ENCODE measurements around the gene MRPL49.

The MRPL49 gene

GRCh38 chr11:65151331-65151899, 29.3 kb downstream of the MRPL49 start:
- no peaks in the 10 kb centered on the region for H3K9me3 ChIP-seq (ENCODE audit: control insufficient read depth in 2 of 2, low read length in 2 of 2)
- H3K9ac ChIP-seq (ENCODE audit: low read depth in 1 of 2, low read length in 2 of 2), result peak overlapping the region in 1 of 2 donors; percentile 53
- H3K27ac ChIP-seq (ENCODE audit: low read depth in 2 of 2, low read length in 2 of 2), result peak overlapping the region; percentile 69 to 70

GRCh38 chr11:65152122-65152521, 30.0 kb downstream of the MRPL49 start:
- Histone ChIP-seq H3K9me3 (ENCODE audit: control insufficient read depth in 2 of 2, low read length in 2 of 2) (no peaks in the 10 kb centered on the region), H3K27ac (ENCODE audit: low read depth in 2 of 2, low read length in 2 of 2) (no peak overlapping the region), H3K4me1 (ENCODE audit: control insufficient read depth in 2 of 2, insufficient read depth in 2 of 2, low read length in 2 of 2) (peaks cover 8 to 9% of the 10 kb centered on the region in 2 donors), H3K9ac (ENCODE audit: low read depth in 1 of 2, low read length in 2 of 2) (no peak overlapping the region), H3K4me3 (ENCODE audit: low read length in 2 of 2) (no peak overlapping the region), H3K36me3 (ENCODE audit: control insufficient read depth in 2 of 2, insufficient read depth in 2 of 2, low read length in 2 of 2) (no peaks in the 10 kb centered on the region), H3K27me3 (ENCODE audit: control insufficient read depth in 2 of 2, insufficient read depth in 2 of 2, low read length in 2 of 2) (no peaks in the 10 kb centered on the region)

More at GRCh38 chr11:65151331-65151899, 29.3 kb downstream of the MRPL49 start:
- peaks cover 8 to 9% of the 10 kb centered on the region in 2 donors for H3K4me1 ChIP-seq (ENCODE audit: control insufficient read depth in 2 of 2, insufficient read depth in 2 of 2, low read length in 2 of 2)
- H3K4me3 ChIP-seq (ENCODE audit: low read length in 2 of 2), result no peak overlapping the region
- H3K36me3 ChIP-seq (ENCODE audit: control insufficient read depth in 2 of 2, insufficient read depth in 2 of 2, low read length in 2 of 2), result no peaks in the 10 kb centered on the region
- no peaks in the 10 kb centered on the region for H3K27me3 ChIP-seq (ENCODE audit: control insufficient read depth in 2 of 2, insufficient read depth in 2 of 2, low read length in 2 of 2)

GRCh38 chr11:65156256-65156655, 34.1 kb downstream of the MRPL49 start:
- no peaks in the 10 kb centered on the region for H3K9me3 ChIP-seq (ENCODE audit: control insufficient read depth in 2 of 2, low read length in 2 of 2)
- H3K4me1 ChIP-seq (ENCODE audit: control insufficient read depth in 2 of 2, insufficient read depth in 2 of 2, low read length in 2 of 2), result no peaks in the 10 kb centered on the region
- H3K27ac ChIP-seq (ENCODE audit: low read depth in 2 of 2, low read length in 2 of 2), result no peak overlapping the region
- no peaks in the 10 kb centered on the region for H3K27me3 ChIP-seq (ENCODE audit: control insufficient read depth in 2 of 2, insufficient read depth in 2 of 2, low read length in 2 of 2)
- H3K4me3 ChIP-seq (ENCODE audit: low read length in 2 of 2), result no peak overlapping the region
- no peaks in the 10 kb centered on the region for H3K36me3 ChIP-seq (ENCODE audit: control insufficient read depth in 2 of 2, insufficient read depth in 2 of 2, low read length in 2 of 2)
- H3K9ac ChIP-seq (ENCODE audit: low read depth in 1 of 2, low read length in 2 of 2), result no peak overlapping the region

GRCh38 chr11:65156926-65157325, 34.8 kb downstream of the MRPL49 start:
- Histone ChIP-seq H3K27ac (ENCODE audit: low read depth in 2 of 2, low read length in 2 of 2) (no peak overlapping the region), H3K9me3 (ENCODE audit: control insufficient read depth in 2 of 2, low read length in 2 of 2) (no peaks in the 10 kb centered on the region), H3K4me3 (ENCODE audit: low read length in 2 of 2) (no peak overlapping the region), H3K4me1 (ENCODE audit: control insufficient read depth in 2 of 2, insufficient read depth in 2 of 2, low read length in 2 of 2) (no peaks in the 10 kb centered on the region), H3K9ac (ENCODE audit: low read depth in 1 of 2, low read length in 2 of 2) (no peak overlapping the region), H3K27me3 (ENCODE audit: control insufficient read depth in 2 of 2, insufficient read depth in 2 of 2, low read length in 2 of 2) (no peaks in the 10 kb centered on the region), H3K36me3 (ENCODE audit: control insufficient read depth in 2 of 2, insufficient read depth in 2 of 2, low read length in 2 of 2) (no peaks in the 10 kb centered on the region)

- no peaks in the 10 kb centered on the region for H3K9me3 ChIP-seq (ENCODE audit: control insufficient read depth in 2 of 2, low read length in 2 of 2)
- H3K4me1 ChIP-seq (ENCODE audit: control insufficient read depth in 2 of 2, insufficient read depth in 2 of 2, low read length in 2 of 2), result no peaks in the 10 kb centered on the region
- no peak overlapping the region for H3K27ac ChIP-seq (ENCODE audit: low read depth in 2 of 2, low read length in 2 of 2)
- H3K9ac ChIP-seq (ENCODE audit: low read depth in 1 of 2, low read length in 2 of 2), result no peak overlapping the region
- no peaks in the 10 kb centered on the region for H3K36me3 ChIP-seq (ENCODE audit: control insufficient read depth in 2 of 2, insufficient read depth in 2 of 2, low read length in 2 of 2)
- H3K4me3 ChIP-seq (ENCODE audit: low read length in 2 of 2), result no peak overlapping the region
- H3K27me3 ChIP-seq (ENCODE audit: control insufficient read depth in 2 of 2, insufficient read depth in 2 of 2, low read length in 2 of 2), result no peaks in the 10 kb centered on the region
Observed at GRCh38 chr11:65157336-65157735, 35.2 kb downstream of the MRPL49 start.

GRCh38 chr11:65159012-65159411, 36.9 kb downstream of the MRPL49 start:
- Histone ChIP-seq H3K9me3 (ENCODE audit: control insufficient read depth in 2 of 2, low read length in 2 of 2) (no peaks in the 10 kb centered on the region), H3K27me3 (ENCODE audit: control insufficient read depth in 2 of 2, insufficient read depth in 2 of 2, low read length in 2 of 2) (no peaks in the 10 kb centered on the region), H3K4me3 (ENCODE audit: low read length in 2 of 2) (no peak overlapping the region), H3K27ac (ENCODE audit: low read depth in 2 of 2, low read length in 2 of 2) (no peak overlapping the region), H3K36me3 (ENCODE audit: control insufficient read depth in 2 of 2, insufficient read depth in 2 of 2, low read length in 2 of 2) (no peaks in the 10 kb centered on the region), H3K9ac (ENCODE audit: low read depth in 1 of 2, low read length in 2 of 2) (no peak overlapping the region), H3K4me1 (ENCODE audit: control insufficient read depth in 2 of 2, insufficient read depth in 2 of 2, low read length in 2 of 2) (no peaks in the 10 kb centered on the region)

GRCh38 chr11:65160643-65161042, 38.5 kb downstream of the MRPL49 start:
- Histone ChIP-seq H3K9me3 (ENCODE audit: control insufficient read depth in 2 of 2, low read length in 2 of 2) (no peaks in the 10 kb centered on the region), H3K4me1 (ENCODE audit: control insufficient read depth in 2 of 2, insufficient read depth in 2 of 2, low read length in 2 of 2) (peaks cover 2 to 3% of the 10 kb centered on the region in 2 donors), H3K36me3 (ENCODE audit: control insufficient read depth in 2 of 2, insufficient read depth in 2 of 2, low read length in 2 of 2) (no peaks in the 10 kb centered on the region)

GRCh38 chr11:65163684-65164083, 41.6 kb downstream of the MRPL49 start:
- Histone ChIP-seq H3K9ac (ENCODE audit: low read depth in 1 of 2, low read length in 2 of 2) (no peak overlapping the region), H3K36me3 (ENCODE audit: control insufficient read depth in 2 of 2, insufficient read depth in 2 of 2, low read length in 2 of 2) (no peaks in the 10 kb centered on the region), H3K27me3 (ENCODE audit: control insufficient read depth in 2 of 2, insufficient read depth in 2 of 2, low read length in 2 of 2) (no peaks in the 10 kb centered on the region), H3K4me3 (ENCODE audit: low read length in 2 of 2) (no peak overlapping the region), H3K4me1 (ENCODE audit: control insufficient read depth in 2 of 2, insufficient read depth in 2 of 2, low read length in 2 of 2) (peaks cover 7% of the 10 kb centered on the region in 2 donors), H3K9me3 (ENCODE audit: control insufficient read depth in 2 of 2, low read length in 2 of 2) (no peaks in the 10 kb centered on the region), H3K27ac (ENCODE audit: low read depth in 2 of 2, low read length in 2 of 2) (no peak overlapping the region)

More at GRCh38 chr11:65160643-65161042, 38.5 kb downstream of the MRPL49 start:
- no peak overlapping the region for H3K9ac ChIP-seq (ENCODE audit: low read depth in 1 of 2, low read length in 2 of 2)
- H3K27me3 ChIP-seq (ENCODE audit: control insufficient read depth in 2 of 2, insufficient read depth in 2 of 2, low read length in 2 of 2), result no peaks in the 10 kb centered on the region
- H3K27ac ChIP-seq (ENCODE audit: low read depth in 2 of 2, low read length in 2 of 2), result no peak overlapping the region
- no peak overlapping the region for H3K4me3 ChIP-seq (ENCODE audit: low read length in 2 of 2)

GRCh38 chr11:65165410-65166317, 43.5 kb downstream of the MRPL49 start:
- H3K27me3 ChIP-seq (ENCODE audit: control insufficient read depth in 2 of 2, insufficient read depth in 2 of 2, low read length in 2 of 2), result no peaks in the 10 kb centered on the region
- H3K27ac ChIP-seq (ENCODE audit: low read depth in 2 of 2, low read length in 2 of 2), result peak overlapping the region; percentile 50 to 61
- no peaks in the 10 kb centered on the region for H3K36me3 ChIP-seq (ENCODE audit: control insufficient read depth in 2 of 2, insufficient read depth in 2 of 2, low read length in 2 of 2)
- peaks cover 7% of the 10 kb centered on the region in 2 donors for H3K4me1 ChIP-seq (ENCODE audit: control insufficient read depth in 2 of 2, insufficient read depth in 2 of 2, low read length in 2 of 2)
- H3K4me3 ChIP-seq (ENCODE audit: low read length in 2 of 2), result peak overlapping the region; percentile 50 to 71
- no peaks in the 10 kb centered on the region for H3K9me3 ChIP-seq (ENCODE audit: control insufficient read depth in 2 of 2, low read length in 2 of 2)
- peak overlapping the region; percentile 66 to 72 for H3K9ac ChIP-seq (ENCODE audit: low read depth in 1 of 2, low read length in 2 of 2)

- Histone ChIP-seq H3K9ac (ENCODE audit: low read depth in 1 of 2, low read length in 2 of 2) (peak overlapping the region in 1 of 2 donors; percentile 66), H3K4me3 (ENCODE audit: low read length in 2 of 2) (peak overlapping the region; percentile 46 to 60)
Observed at GRCh38 chr11:65166893-65167292, 44.8 kb downstream of the MRPL49 start.

More at GRCh38 chr11:65166893-65167292, 44.8 kb downstream of the MRPL49 start:
- Histone ChIP-seq H3K27me3 (ENCODE audit: control insufficient read depth in 2 of 2, insufficient read depth in 2 of 2, low read length in 2 of 2) (no peaks in the 10 kb centered on the region), H3K36me3 (ENCODE audit: control insufficient read depth in 2 of 2, insufficient read depth in 2 of 2, low read length in 2 of 2) (no peaks in the 10 kb centered on the region), H3K9me3 (ENCODE audit: control insufficient read depth in 2 of 2, low read length in 2 of 2) (no peaks in the 10 kb centered on the region), H3K27ac (ENCODE audit: low read depth in 2 of 2, low read length in 2 of 2) (no peak overlapping the region), H3K4me1 (ENCODE audit: control insufficient read depth in 2 of 2, insufficient read depth in 2 of 2, low read length in 2 of 2) (peaks cover 7% of the 10 kb centered on the region in 2 donors)
